GM13976 (cell line): ENCODE results near the gene TTYH2.
A peak's percentile ranks its signal among the peaks of the same experiment; 100 is the strongest.
"Not testable (repeated sequence)": the region's sequence is repeated elsewhere in the genome, so short reads cannot be mapped to it uniquely, and the experiment has no call there.

Experiments
- DNase-seq: peaks from one replicate; pipeline ENCODE4 v3.0.0; 2012; ENCODE audit warnings: low spot score
- CTCF ChIP-seq: IDR thresholded peaks from 2 replicates; pipeline ENCODE4 v1.5.1; 2012; ENCODE audit warnings: borderline replicate concordance, mild to moderate bottlenecking; ENCODE audit not compliant: insufficient read depth; ENCODE audit errors: extremely low read depth, missing control alignments, control extremely low read depth
- in situ Hi-C: fragments of 300-500 bp; cut with MboI; formaldehyde crosslinking; loops from one replicate; pipeline ENCODE4 v1.12.0; 2022; ENCODE audit warnings: low sequenced_read_pairs, mixed read lengths, inconsistent platforms; ENCODE audit not compliant: unreplicated experiment

The TTYH2 gene

DNA sequence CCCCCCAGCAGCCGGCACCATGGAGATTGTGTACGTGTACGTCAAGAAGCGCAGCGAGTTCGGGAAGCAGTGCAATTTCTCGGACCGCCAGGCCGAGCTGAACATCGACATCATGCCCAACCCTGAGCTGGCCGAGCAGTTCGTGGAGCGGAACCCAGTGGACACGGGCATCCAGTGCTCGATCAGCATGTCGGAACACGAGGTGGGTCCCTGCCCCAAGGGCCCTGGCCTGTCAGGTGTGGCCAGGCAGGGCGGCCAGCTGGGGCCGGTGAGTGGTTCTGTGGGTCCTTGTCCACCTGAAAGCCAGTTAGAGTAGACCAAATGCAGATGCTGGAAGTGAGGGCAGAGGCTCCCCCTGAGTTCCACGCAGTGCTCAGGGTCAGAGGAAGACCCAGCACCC lies 68.4 kb downstream of the TTYH2 start:
- no peak for TF ChIP-seq CTCF
- DNase-seq: no peak
- in situ Hi-C loops: no loop called here

DNA sequence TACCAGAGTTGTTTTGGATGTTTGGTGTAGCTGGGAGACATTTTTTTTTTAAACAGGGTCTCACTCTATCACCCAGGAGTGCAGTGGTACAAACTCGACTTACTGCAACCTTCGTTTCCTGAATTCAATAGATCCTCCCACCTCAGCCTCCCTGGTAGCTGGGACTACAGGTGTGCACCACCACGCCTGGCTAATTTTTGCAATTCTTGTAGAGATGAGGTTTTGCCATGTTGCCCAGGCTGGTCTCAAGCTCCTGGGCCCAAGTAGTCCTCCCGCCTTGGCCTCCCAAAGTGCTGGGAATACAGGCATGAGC lies 68.9 kb downstream of the TTYH2 start:
- DNase-seq, in situ Hi-C loops: not testable (repeated sequence)

DNA sequence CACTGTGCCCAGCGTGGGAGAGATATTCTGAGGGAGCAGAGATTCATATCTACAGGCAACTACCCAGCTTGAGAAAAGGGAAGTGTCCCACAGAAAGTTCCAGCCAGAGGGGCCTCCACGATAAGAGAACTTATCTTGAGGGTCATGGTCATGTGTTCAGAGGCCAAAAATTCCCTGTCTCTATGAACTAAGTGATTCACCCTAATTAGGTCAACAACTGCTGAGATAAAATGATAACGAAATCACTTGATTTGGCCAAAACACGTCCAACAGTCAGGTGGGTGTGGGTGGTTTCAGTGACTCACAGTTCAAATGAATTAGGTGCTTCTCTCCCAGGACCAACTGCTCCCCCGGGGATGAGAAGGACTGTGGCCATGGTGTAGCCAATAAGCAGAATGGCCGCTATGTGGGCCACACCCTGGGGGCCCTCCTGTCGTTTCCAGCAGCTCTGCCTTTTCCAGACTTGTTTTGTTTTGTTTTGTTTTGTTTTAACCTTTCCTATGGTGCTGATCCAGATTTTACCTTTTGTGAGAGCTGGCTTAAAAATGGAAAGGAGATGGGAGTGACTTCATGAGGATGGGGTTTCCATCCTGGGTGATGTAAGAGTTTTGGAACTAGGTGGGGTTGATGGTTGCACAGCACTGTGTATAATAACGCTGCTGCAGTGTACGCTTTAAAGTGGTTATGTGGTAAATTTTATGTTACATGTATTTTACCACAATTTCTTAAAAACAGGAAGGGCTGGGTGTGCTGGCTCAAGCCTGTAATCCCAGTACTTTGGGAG lies 69.4 kb downstream of the TTYH2 start:
- DNase-seq: peak; percentile 69
- in situ Hi-C loops: no loop called here
- TF ChIP-seq CTCF: no peak

DNA sequence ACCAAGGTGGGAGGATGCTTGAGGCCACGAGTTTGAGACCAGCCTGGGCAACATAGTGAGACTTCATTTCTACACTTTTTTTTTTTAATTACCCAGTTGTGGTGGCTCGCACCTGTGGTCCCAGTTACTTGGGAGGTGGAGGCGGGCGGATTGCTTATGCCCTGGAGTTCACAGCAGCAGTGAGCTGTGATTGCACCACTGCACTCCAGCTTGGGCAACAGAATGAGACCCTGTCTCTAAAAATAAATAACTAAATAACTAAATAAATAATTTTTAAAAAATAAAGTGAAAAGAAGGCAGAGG lies 70.0 kb downstream of the TTYH2 start:
- in situ Hi-C loops: no loop called here
- no peak for DNase-seq
- TF ChIP-seq CTCF: no peak

GRCh38 chr17:74287031-74287602 lies 73.7 kb downstream of the TTYH2 start:
- no peak for TF ChIP-seq CTCF
- in situ Hi-C loops: no loop called here
- DNase-seq: no peak

- no peak for TF ChIP-seq CTCF
Observed at GRCh38 chr17:74288785-74289184, 75.4 kb downstream of the TTYH2 start.

GRCh38 chr17:74289688-74290087 lies 76.3 kb downstream of the TTYH2 start:
- DNase-seq: no peak
- no peak for TF ChIP-seq CTCF
- in situ Hi-C loops: loop anchor here (10.0 kb wide), 1 partner anchor 75 kb away; the partner anchor contains the start of genes BTBD17 and GPR142

More at GRCh38 chr17:74288785-74289184, 75.4 kb downstream of the TTYH2 start:
- peak; percentile 74 for DNase-seq
- in situ Hi-C loops: no loop called here
